GM21786 (cell line): ENCODE results near the gene DISC1.
"Not testable (repeated sequence)": the region's sequence is repeated elsewhere in the genome, so short reads cannot be mapped to it uniquely, and the experiment has no call there.

Source experiments
- ATAC-seq: cut with Tn5 transposase; IDR thresholded peaks from one replicate; pipeline ENCODE4 v1.9.1; 2021; ENCODE audit not compliant: unreplicated experiment

The DISC1 gene

DNA sequence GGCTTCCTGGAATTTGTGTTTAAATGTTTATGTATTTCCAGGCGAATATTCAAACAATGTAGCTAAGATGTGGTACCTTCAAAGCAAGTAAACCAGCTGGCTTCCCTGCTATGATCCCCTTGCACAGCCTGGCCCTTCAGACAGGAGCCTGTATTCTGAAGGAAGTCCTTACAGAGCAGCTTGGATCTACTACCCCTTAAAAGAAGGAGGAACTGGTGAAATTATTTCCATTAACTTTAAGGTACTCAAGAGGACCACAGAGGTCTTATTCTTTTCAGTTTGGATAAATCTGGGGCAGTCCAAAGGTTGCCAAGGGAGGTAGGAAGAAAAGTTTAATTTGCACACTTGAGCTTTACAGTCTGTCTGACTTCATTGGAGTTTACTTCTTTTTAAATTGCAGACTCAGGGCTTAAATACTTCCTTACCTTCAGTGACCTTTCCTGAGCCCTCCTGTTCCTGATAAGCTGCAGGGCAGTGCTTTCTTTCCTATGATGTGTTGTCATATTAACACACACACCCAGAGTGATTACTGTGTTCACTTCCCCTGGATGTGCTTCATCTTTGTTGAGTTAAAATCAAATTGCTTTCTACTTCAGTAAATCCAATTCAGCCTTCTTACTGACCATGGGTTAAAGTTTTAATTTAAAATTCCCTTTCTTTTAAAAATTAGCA, 40.5 kb downstream of the DISC1 start:
- ATAC-seq: no peak

DNA sequence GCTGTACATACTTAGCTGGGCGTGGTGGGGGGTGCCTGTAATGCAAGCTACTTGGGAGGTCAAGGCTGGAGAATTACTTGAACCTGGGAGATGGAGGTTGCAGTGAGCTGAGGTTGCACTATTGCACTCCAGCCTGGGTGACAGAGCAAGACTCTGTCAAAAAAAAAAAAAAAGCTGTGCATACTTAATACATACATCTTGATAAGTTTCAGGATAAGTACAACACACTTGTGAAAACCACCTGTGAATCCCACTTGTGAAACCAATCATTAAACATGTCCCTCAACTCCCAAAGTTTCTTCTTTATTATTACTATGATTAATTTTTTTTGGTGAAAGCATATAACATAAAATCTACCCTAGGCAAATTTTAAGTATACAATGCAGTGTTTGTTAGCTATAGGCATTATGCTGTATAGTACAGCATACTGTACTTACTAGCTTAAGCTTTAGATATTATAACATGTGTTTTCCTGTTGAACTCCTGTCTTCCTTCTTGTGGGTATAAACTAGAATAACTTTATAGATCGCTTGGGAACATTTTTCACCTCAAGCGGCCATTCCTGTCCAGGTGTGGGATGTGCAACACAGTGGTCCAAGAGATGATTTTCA, 41.4 kb downstream of the DISC1 start:
- ATAC-seq: no peak

DNA sequence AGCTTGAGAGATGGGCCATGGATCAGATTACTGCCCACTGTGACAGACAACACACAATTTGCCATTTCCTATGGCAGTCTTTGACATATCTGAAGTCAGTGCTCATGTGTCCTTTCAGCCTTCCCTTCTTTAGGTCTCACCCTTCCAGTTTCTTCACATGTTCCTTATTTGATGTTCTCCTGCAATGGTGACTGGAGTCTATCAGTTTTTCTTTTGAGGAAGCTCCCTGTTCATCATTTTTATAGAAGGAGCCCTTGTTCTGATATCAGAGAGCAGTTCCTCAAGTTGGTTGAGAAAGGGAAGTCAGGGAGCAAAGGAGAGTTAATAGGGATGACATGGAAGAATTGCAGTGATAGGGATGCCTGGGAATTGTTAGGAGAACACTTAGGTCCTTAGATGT, 42.2 kb downstream of the DISC1 start:
- ATAC-seq: no peak

DNA sequence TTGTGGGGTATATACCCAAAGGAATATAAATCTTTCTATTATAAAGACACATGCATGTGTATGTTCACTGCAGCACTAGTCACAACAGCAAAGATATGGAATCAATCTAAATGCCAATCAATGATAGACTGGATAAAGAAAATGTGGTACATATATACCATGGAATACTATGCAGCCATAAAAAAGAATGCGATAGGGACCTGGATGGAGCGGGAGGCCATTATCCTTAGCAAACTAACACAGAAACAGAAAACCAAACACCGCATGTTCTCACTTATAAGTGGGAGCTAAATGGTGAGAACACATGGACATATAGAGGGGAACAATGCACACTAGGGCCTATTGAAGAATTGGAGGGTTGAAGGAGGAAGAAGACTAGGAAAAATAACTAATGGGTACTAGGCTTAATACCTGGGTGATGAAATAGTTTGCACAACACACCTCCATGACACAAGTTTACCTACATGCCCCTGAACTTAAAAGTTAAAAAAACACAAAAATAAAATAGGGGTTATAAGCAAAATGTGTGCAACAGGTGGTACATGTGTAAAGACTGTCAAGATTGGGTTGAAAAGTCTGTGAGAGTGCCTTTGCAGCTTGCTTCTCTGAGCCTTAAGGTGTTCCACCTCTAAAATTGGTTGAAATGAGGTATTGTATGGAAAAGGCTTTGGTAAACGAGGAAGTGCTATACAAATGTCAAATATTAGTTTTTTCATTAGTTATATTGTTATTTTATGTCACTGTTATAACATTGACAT, 43.5 kb downstream of the DISC1 start:
- ATAC-seq: not testable (repeated sequence)

DNA sequence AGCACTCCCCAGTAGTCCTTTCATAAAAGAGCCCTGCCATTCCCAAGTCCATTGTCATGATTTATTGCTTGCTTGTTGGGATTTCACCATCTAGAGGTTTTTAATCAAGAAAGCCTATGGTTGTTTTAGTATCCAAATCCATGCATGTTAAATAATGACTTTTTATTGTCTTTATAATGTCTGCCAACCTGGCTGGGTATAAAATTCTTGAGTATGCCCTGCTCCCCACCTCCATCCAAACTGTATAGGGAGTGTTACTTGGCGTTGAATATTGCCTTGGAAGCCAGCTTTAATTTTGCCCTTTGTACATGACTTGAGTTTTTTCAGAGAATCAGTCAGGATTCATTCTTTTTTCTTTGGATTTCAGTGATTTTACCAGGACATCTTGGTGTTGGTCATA, 44.2 kb downstream of the DISC1 start:
- no peak for ATAC-seq

DNA sequence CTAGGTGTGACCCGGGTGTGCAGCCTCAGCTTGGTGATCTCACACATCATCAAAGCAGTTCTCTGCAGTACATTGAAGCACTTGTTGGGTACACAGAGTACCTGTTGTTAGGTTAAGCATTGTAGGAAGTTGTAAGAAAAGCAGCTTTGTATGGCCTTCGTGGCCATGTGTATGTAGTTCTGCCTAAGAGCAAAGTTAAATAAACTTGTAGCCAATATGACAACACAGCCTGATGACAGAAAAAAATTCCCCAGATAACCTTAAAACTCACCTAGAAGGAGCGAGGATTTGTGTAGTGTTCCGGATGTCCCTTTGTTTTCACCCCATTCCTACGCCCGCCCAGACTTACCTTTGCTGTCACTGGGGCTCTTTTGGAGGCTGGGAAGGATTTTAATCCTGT, 48.0 kb downstream of the DISC1 start:
- no peak for ATAC-seq

DNA sequence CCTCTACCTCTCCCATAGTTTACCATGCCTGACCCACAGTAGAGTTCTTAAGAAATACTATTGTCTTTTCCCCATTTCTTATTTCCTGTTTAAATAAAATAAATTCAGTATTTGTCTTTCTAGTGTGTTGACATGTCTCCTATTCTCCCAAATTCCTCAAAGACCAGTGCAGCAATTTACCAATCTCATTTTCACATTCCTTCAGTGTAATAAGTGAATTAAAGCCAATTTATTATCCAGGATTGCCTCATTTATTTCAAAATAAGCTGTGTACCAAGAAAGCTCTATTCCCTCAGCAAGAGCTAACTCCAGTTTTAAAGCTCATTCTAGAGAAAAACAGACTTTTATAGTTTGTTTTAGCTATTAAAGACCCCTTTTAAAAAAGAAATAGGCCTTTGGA, 49.9 kb downstream of the DISC1 start:
- ATAC-seq: no peak

DNA sequence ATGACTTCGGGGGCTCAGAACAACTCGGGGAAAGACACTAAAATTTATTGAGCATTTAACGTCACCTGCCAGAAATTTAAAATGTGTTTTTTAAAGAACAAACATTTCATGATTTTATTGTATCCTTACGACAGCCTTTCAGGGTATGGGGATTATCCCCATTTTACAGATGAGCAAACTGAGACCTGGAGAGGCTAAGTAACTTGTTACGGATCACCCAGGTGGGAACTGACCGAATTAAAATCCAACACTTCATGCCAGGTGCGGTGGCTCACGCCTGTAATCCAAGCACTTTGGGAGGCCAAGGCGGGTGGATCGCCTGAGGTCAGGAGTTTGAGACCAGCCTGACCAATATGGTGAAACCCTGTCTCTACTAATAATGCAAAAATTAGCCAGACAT, 50.9 kb downstream of the DISC1 start:
- no peak for ATAC-seq

DNA sequence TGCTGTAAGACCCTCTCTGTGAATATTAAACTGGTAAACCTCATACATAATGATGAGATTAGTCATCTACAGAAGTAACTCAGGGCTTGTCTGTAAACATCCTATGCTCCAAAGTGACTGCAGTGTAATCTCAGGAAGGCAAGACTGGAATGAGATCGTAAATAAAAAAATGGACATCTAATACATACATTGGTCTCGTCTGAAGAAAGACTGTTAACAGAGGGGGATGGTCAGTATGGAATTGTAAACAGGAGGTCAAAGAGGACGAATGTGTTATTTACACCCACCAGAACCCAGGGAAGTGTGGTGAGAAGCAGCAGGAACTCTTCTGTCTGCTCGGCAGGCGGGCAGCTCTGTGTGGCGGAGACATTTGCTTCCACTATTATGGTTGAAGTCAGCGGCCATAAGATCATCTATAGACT, 51.4 kb downstream of the DISC1 start:
- ATAC-seq: no peak

DNA sequence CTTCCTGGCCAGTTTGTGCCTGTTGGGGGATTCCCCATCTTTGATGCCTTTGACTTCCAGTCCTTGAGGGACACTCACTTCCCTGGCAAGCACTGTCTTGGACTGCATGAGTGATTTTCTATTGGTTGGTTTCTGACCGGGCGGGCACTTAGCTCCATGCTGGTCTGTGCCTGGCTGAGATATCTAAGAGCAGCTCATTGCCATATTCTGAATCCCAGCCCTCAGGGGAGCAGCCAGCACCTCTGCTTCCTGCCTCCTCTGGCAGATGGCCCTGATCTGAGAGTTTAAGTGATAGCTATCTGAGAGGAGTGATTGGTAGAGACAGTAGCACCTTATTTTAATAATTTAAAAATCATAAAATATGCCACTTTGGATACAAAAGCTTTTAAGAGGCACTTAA, 52.5 kb downstream of the DISC1 start:
- ATAC-seq: no peak

DNA sequence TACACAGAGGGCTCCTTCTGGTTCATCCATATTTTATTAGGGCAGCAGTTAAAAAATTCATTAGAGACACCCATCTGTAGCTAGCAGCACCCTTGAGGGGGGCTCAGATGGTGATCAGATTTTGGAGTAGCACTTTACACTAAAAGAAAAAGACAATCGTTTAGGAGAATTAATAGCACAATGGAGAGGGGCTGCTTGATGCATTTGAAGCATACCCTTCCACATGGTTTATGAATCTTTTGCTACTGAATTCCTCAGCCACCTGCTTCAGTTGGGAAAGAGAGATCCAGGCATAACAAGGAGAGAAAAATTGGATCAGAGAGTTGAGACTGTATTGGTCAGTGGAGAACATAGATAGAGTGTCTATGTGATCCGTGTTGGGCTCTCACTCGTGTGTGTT, 54.4 kb downstream of the DISC1 start:
- ATAC-seq: no peak

DNA sequence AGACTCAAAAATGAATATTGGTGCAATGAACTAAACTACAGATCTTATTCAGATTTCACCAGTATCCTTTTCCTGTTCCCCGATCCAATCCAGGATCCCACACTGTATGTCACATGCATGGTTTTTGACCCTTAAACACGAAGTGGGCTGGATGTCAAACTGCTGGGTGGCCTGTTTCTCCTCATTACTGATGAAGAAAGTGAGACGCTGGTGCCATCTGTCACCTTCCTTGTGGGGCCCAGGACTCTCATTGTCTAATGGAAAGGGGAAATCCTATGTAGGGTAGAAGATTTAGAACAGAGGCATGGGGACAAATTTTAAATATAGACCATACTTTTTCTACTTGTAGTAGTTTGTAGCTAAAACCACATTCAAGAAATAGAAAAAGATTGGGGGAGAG, 56.2 kb downstream of the DISC1 start:
- no peak for ATAC-seq

DNA sequence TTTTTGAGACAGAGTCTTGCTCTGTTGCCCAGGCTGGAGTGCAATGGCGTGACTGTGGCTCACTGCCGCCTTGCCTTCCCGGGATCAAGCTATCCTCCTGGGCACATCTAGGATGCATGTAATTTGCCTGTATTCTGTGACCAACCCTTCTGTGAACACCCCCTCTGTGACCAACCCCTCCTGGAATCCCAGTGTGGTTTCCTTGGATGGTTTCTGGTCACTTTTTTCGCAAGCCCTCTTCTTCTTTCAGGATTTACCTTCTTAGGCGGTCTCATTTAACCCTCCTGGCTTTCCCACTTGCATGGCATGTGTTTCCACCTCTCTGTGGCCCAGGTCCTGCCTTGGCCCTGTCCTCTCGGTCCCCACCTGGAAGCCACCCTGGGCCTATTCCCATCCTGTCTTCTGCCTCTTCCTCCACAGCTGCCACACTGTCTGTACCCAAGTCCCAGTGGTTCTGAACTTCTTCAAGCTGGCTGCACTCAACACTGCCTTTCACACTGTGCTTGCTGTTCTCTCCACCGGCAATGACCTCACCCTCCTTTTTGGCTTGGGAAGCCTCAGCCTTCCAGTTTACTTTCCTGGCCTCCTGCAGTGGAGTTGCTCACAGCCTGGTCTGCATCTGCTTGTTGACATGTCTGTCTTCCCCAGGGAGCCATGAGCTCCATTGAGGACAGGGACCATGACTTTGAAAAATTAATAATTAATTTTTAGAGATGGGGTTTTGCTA, 57.0 kb downstream of the DISC1 start:
- ATAC-seq: no peak

DNA sequence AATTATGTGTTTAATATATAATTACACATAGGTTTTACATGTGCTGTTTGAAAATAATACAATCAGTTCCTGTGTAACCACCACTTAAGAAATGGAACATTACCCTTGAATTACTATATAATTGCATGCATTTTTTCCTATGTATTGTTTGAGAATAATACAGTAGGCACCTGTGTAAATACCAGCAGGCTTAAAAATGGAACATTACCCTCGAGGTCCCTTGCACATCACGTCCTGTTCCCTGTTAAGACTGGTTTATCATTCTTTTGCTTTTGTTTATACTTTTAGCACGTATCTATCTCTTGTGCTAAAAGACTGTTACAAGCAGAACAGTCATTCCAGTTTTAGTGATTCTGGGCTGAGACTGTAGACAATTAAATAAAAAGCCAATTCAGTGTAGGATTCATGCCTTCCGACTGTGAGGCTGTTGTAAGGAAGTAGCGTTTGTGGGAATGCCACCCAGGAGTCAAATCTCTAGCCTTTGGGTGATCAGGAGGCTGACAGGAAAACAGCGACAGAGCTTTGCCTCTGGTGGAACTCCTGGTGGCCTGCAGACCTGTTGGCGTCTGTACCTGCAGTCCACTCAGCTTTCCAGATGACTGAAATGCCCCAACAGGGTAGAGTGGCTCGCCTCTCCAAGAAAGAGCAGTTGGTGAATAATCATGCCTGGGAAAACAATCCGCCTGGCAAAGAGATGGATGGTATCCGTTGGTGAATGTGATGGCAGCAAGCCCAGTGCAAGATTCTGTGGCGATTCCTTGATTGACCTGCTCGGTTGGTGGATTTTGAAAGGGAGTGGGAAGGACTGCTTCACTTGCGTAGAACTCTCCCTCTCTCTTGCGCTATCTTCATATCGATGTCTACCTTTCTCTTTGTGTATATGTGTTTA, 58.0 kb downstream of the DISC1 start:
- no peak for ATAC-seq

DNA sequence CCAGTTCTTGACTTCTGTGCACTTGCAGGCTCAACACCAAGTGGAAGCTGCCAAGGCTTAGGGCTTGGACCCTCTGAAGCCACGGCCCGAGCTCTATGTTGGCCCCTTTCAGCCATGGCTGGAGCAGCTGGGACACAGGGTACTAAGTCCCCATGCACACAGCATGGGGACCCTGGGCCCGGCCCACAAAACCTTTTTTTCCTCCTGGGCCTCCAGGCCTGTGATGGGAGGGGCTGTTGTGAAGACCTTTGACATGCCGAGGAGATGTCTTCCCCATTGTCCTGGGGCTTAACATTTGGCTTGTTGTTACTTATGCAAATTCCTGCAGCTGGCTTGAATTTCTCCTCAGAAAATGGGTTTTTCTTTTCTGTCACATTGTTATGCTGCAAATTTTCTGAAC, 59.8 kb downstream of the DISC1 start:
- ATAC-seq: no peak

DNA sequence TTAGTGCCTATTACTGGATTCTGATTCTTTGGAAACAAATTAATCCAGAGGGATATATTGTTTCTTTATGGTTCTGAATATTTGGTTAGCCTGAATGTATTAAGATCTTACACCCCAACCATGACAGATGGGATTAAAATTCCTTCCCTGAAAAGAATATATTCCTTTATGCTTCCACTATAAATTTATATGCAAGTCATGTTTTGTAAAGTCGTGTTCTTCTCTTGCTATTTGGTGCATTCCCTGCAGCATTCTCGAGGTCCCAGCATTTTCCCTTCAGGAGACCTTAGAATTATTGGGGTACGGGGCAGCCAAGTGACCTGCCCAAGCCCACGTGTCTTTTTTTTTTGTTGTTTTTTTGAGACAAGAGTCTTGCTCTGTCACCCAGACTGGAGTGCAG, 62.4 kb downstream of the DISC1 start:
- no peak for ATAC-seq

DNA sequence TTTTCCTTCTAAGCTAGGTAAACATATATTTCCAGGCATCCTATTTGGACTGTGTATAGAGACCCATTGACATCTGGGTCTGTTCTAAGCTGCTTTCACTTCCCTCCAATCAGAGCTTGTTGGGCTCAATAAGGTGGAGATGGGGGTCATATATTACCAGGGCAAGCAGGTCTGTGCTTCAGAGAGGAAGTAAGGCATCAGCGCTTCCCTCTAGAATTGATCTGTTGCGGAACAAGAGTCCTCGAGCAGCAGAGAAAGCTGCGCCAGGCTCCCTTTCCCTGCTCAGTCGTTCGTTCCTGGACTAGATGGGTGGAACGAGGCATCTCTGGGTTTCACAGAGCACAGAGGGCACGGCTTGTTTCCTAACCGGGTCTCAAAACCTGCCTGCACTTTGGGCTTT, 63.5 kb downstream of the DISC1 start:
- no peak for ATAC-seq

DNA sequence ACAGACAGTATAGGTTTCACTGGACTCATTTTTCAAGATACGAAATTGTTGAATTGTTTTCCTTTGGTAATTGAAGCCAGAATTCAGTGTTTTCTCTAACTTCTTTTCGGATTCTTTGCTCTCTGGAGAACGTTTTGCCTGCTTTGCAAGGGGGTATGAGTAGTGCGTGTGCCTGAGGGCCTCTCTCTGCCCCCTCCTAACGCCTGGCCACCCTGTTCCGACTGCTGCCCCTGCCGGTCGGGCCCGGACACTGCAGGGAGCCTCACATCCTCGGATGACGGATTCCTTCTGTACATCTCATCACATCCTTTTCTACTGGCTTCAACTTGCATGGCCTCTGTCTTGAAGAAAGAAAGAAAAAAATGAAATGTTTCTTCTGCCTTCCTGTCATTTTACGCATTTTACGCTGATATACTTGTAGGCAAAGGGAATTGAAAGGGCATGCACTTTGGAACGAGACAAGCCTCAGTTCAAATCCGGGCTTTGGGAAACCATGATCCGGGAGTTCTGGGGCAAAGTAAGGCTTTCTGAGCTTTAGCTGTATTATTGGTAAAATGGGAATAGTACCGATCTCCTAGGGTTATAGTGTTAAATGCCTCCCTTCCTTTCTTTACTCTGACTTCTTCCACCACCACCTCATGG, 65.1 kb downstream of the DISC1 start:
- no peak for ATAC-seq

DNA sequence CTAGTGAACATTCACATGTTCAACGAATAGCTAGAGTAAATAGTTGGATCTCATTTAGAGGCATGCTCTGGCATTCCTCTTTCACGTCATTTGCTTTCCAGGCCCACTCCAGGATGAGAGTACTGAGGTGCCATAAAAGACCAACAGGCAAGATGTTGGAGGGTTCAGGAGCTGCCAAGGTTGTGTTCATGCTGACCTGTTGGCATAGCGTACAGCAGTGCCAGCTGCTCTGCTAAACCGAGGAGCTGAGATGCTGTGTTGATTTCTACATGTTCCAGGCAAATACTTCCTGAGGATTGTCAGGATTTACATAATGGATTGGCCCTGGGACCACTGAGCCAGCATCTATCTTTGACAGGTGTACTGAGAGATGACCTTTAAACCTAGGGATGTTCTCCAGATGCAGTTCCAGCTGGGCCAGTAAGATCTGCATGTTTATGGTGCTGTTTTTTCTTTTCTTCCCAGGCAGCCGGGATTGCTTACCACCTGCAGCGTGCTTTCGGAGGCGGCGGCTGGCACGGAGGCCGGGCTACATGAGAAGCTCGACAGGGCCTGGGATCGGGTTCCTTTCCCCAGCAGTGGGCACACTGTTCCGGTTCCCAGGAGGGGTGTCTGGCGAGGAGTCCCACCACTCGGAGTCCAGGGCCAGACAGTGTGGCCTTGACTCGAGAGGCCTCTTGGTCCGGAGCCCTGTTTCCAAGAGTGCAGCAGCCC, 66.9 kb downstream of the DISC1 start:
- ATAC-seq: no peak

DNA sequence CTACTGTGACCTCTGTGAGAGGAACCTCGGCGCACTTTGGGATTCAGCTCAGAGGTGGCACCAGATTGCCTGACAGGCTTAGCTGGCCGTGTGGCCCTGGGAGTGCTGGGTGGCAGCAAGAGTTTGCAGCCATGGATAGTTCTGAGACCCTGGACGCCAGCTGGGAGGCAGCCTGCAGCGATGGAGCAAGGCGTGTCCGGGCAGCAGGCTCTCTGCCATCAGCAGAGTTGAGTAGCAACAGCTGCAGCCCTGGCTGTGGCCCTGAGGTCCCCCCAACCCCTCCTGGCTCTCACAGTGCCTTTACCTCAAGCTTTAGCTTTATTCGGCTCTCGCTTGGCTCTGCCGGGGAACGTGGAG, 67.5 kb downstream of the DISC1 start:
- ATAC-seq: no peak
